IMR-90 (cell line): ENCODE results near the gene CTIF. TPM values are rescaled to one million over a fixed set of nuclear protein-coding genes. Genes with fewer than 3 reads are reported as not detected.

Experiments used
- ATAC-seq: fragments of 200-7000 bp; cut with Tn5 transposase; 2 replicates; pipeline ENCODE4 v1.9.1; 2020; ENCODE audit warnings: low read depth, mild to moderate bottlenecking, moderate library complexity
- BruUV-seq: library from RNA; stranded (reverse); fragments of 400-500 nt; replicated peaks from 2 replicates; lab custom pipeline; 2021; lab: Mats Ljungman, UMichigan
- CTCF ChIA-PET: fragments of 300-600 bp; formaldehyde crosslinking; extraction: SDS; loops from one replicate; lab custom pipeline; 2021; ENCODE audit warnings: antibody characterized with exemption; lab: Yijun Ruan, JAX
- POLR2A ChIA-PET: fragments of 300-600 bp; sonication (Branson Sonifier 250); formaldehyde crosslinking; loops from one replicate; lab custom pipeline; 2022; ENCODE audit warnings: antibody characterized with exemption; ENCODE audit not compliant: unreplicated experiment; lab: Charles Lee
- DNase-seq: peaks from one replicate; pipeline ENCODE4 v3.0.0; 2013
- H2AFZ ChIP-seq: replicated peaks from 2 replicates; pipeline ENCODE3; 2013; ENCODE audit warnings: low read length, mild to moderate bottlenecking; ENCODE audit not compliant: poor library complexity
- H2AK5ac ChIP-seq: 2 replicates; pipeline ENCODE4 v1.6.1; 2013; ENCODE audit warnings: low read depth, low read length, inconsistent platforms
- H2AK9ac ChIP-seq: replicated peaks from 2 replicates; pipeline ENCODE3; 2013; ENCODE audit warnings: mild to moderate bottlenecking, low read depth, low read length, moderate library complexity; ENCODE audit not compliant: poor library complexity
- H2BK120ac ChIP-seq: 2 replicates; pipeline ENCODE4 v1.6.1; 2013; ENCODE audit warnings: low read depth, low read length, inconsistent platforms
- H2BK15ac ChIP-seq: 3 replicates; pipeline ENCODE4 v1.6.1; 2013; ENCODE audit warnings: low read depth, low read length, inconsistent platforms
- H2BK20ac ChIP-seq: 2 replicates; pipeline ENCODE4 v1.6.1; 2013; ENCODE audit warnings: low read depth, mild to moderate bottlenecking, inconsistent platforms, low read length, moderate library complexity
- H2BK5ac ChIP-seq: 2 replicates; pipeline ENCODE4 v1.6.1; 2013; ENCODE audit warnings: mild to moderate bottlenecking, low read depth, low read length, inconsistent platforms; ENCODE audit not compliant: poor library complexity, severe bottlenecking
- H3K14ac ChIP-seq: replicated peaks from 2 replicates; pipeline ENCODE4 v1.6.1; 2013; ENCODE audit warnings: low read depth, low read length, inconsistent platforms
- H3K18ac ChIP-seq: 2 replicates; pipeline ENCODE4 v1.6.1; 2013; ENCODE audit warnings: low read depth, low read length, control low read depth
- H3K23ac ChIP-seq: 2 replicates; pipeline ENCODE4 v1.6.1; 2013; ENCODE audit warnings: low read depth, low read length, inconsistent platforms
- H3K27ac ChIP-seq: 2 replicates; pipeline ENCODE4 v1.5.1; 2013; ENCODE audit warnings: mild to moderate bottlenecking, control low read depth, low read length; ENCODE audit not compliant: insufficient read depth
- H3K27me3 ChIP-seq: 2 replicates; pipeline ENCODE4 v1.6.1; 2013; ENCODE audit warnings: low read length; ENCODE audit not compliant: control insufficient read depth, insufficient read depth
- H3K36me3 ChIP-seq: 2 replicates; pipeline ENCODE4 v1.6.1; 2013; ENCODE audit warnings: low read length, mixed read lengths; ENCODE audit not compliant: control insufficient read depth, insufficient read depth
- H3K4ac ChIP-seq: 2 replicates; pipeline ENCODE4 v1.6.1; 2013; ENCODE audit warnings: low read depth, low read length, inconsistent platforms
- H3K4me1 ChIP-seq: 2 replicates; pipeline ENCODE4 v1.6.1; 2013; ENCODE audit warnings: low read length, mixed read lengths; ENCODE audit not compliant: control insufficient read depth, insufficient read depth
- H3K4me2 ChIP-seq: 2 replicates; pipeline ENCODE4 v1.6.1; 2013; ENCODE audit warnings: low read depth, mild to moderate bottlenecking, control low read depth, low read length, moderate library complexity
- H3K4me3 ChIP-seq: 2 replicates; pipeline ENCODE4 v1.5.1; 2013; ENCODE audit warnings: low read depth, mild to moderate bottlenecking, control low read depth, low read length, moderate library complexity; ENCODE audit not compliant: insufficient read depth
- H3K56ac ChIP-seq: 2 replicates; pipeline ENCODE4 v1.6.1; 2013; ENCODE audit warnings: low read length, inconsistent platforms; ENCODE audit not compliant: insufficient read depth; ENCODE audit errors: extremely low read depth
- H3K79me1 ChIP-seq, 2 experiments: 2 replicates each; pipeline ENCODE4 v1.6.1; 2013; ENCODE audit warnings: low read length in 2 of 2, inconsistent platforms in 1 of 2, low read depth in 1 of 2
- H3K9ac ChIP-seq: 2 replicates; pipeline ENCODE4 v1.6.1; 2013; ENCODE audit warnings: low read depth, low read length, control low read depth
- H3K9me1 ChIP-seq: 2 replicates; pipeline ENCODE4 v1.6.1; 2013; ENCODE audit warnings: low read length, inconsistent platforms; ENCODE audit not compliant: insufficient read depth
- H3K9me3 ChIP-seq: 2 replicates; pipeline ENCODE4 v1.6.1; 2013; ENCODE audit warnings: low read length; ENCODE audit not compliant: control insufficient read depth, insufficient read depth
- H4K20me1 ChIP-seq: 2 replicates; pipeline ENCODE4 v1.6.1; 2013; ENCODE audit warnings: low read length, inconsistent platforms; ENCODE audit not compliant: insufficient read depth
- H4K5ac ChIP-seq: 2 replicates; pipeline ENCODE4 v1.6.1; 2013; ENCODE audit warnings: mild to moderate bottlenecking, low read depth, low read length, control low read depth
- H4K8ac ChIP-seq, 2 experiments: 2 replicates each; pipeline ENCODE4 v1.6.1; 2013; ENCODE audit warnings: low read depth in 2 of 2, low read length in 2 of 2, control low read depth in 1 of 2, inconsistent platforms in 1 of 2
- H4K91ac ChIP-seq: 2 replicates; pipeline ENCODE4 v1.6.1; 2013; ENCODE audit warnings: low read depth, low read length, inconsistent platforms; ENCODE audit not compliant: insufficient read depth
- CEBPB ChIP-seq: IDR thresholded peaks from 2 replicates; pipeline ENCODE4 v1.6.1; 2012; ENCODE audit warnings: low read depth, low read length, improper control_type of control experiment
- FOS ChIP-seq: fragments of 150-350 bp; IDR thresholded peaks from 2 replicates; pipeline ENCODE4 v1.6.1; 2016; ENCODE audit warnings: low read depth, low read length
- RCOR1 ChIP-seq: IDR thresholded peaks from 2 replicates; pipeline ENCODE4 v1.6.1; 2012; ENCODE audit warnings: mild to moderate bottlenecking, low read length, improper control_type of control experiment; ENCODE audit not compliant: insufficient replicate concordance
- WGBS, 2 experiments: methylation state at CpG; one replicate each; pipeline versions ENCODE4 v1.1.5 to v1.1.7; 2013; ENCODE audit warnings: missing lambda C conversion rate in 2 of 2; ENCODE audit not compliant: insufficient read length in 1 of 2; ENCODE audit errors: extremely low coverage in 2 of 2; 5-methylcytosine and 5-hydroxymethylcytosine counted together
- dilution Hi-C: fragments of 300-500 bp; cut with HindIII; formaldehyde crosslinking; loops from one replicate; pipeline ENCODE4 v1.14.3; 2018; ENCODE audit warnings: low sequenced_read_pairs; ENCODE audit not compliant: unreplicated experiment
- in situ Hi-C: fragments of 300-500 bp; cut with MboI; formaldehyde crosslinking; loops from 3 replicates; pipeline ENCODE4 v1.14.3; 2019; ENCODE audit warnings: low sequenced_read_pairs, inconsistent platforms, mixed read lengths
- intact Hi-C: fragments of 100-400 bp; cut with micrococcal nuclease; formaldehyde crosslinking; loops from 2 replicates; pipeline ENCODE4 v1.10.0; 2022
- polyA plus RNA-seq, 3 experiments: library from polyadenylated mRNA; depleted of rRNA; stranded (reverse); fragments of >200 nt; gene quantifications; 2 replicates each; pipeline ENCODE4 v1.2.3, GENCODE V29; 2012; ENCODE audit warnings: low replicate concordance in 1 of 3
- total RNA-seq: library from RNA; depleted of rRNA; stranded (reverse); fragments of >200 nt; gene quantifications from 2 replicates; pipeline ENCODE4 v1.2.3, GENCODE V29; 2012

CTIF gene
- total and polyA plus RNA-seq, 2 of the 4 experiments (the other 2 are of a cell fraction): 25.1 to 57.0 TPM

GRCh38 chr18:48905513-48905912, 366.7 kb downstream of the CTIF start:
- no TSS peak for BruUV-seq
- H4K5ac ChIP-seq: no peak overlapping the region
- DNase-seq (peak; percentile 41), ATAC-seq (no peak)
- H2BK20ac ChIP-seq: no peak overlapping the region
- H3K14ac ChIP-seq: no peak overlapping the region
- no peak overlapping the region for H3K4me3 ChIP-seq
- H3K4me2 ChIP-seq: no peak overlapping the region
- no peak overlapping the region for H4K91ac ChIP-seq
- H2AK9ac ChIP-seq: no peak overlapping the region
- no peak overlapping the region for H3K9ac ChIP-seq
- H3K4ac ChIP-seq: no peak overlapping the region; the same call in 1 of the 2 replicates
- 0 out of 3 replicates have a peak overlapping the region, but pooled peaks have one; percentile 48 for H2BK15ac ChIP-seq
- WGBS, 2 experiments: no CpG with 5 or more reads among the region's 1 CpG
- peaks cover 21% of the 10 kb centered on the region for H3K4me1 ChIP-seq
- H2BK5ac ChIP-seq: no peak overlapping the region
- H3K56ac ChIP-seq: no peak overlapping the region
- CTCF ChIA-PET: no interaction called here
- H3K18ac ChIP-seq: no peak overlapping the region
- no peaks in the 10 kb centered on the region for H3K27me3 ChIP-seq
- H2AK5ac ChIP-seq: peak overlapping the region; percentile 87; the same call in 1 of the 2 replicates
- TF ChIP-seq CEBPB (peak; percentile 26; the same call in 1 of the 2 replicates), RCOR1 (no peak), FOS (0 out of 2 replicates have a peak, but pooled peaks have one; percentile 7)
- no peak overlapping the region for H3K27ac ChIP-seq
- peak overlapping the region; percentile 100; the same call in 1 of the 2 replicates for H2BK120ac ChIP-seq
- H3K23ac ChIP-seq: no peak overlapping the region
- dilution Hi-C loops (no loop called here), in situ Hi-C loops (no loop called here), intact Hi-C loops (no loop called here)
- POLR2A ChIA-PET: no interaction called here
- H4K20me1 ChIP-seq: no peaks in the 10 kb centered on the region
- no peak overlapping the region for H2AFZ ChIP-seq
- no peak overlapping the region for H4K8ac ChIP-seq
- H3K9me1 ChIP-seq: peaks cover 26% of the 10 kb centered on the region
- peaks cover 10% of the 10 kb centered on the region for H3K9me3 ChIP-seq
- peaks cover 8 to 17% of the 10 kb centered on the region in 2 experiments; a peak in 3 of 4 replicates for H3K79me1 ChIP-seq
- no peaks in the 10 kb centered on the region for H3K36me3 ChIP-seq
